ENCODE data around the gene C2orf80.
"Not testable (repeated sequence)": the region's sequence is repeated elsewhere in the genome, so short reads cannot be mapped to it uniquely, and the experiment has no call there.

C2orf80 gene

GRCh38 chr2:208179028-208179609, 10.7 kb downstream of the C2orf80 start:
- no peak for DNase-seq (ENCODE audit: low read depth in 2 of 2)

DNA sequence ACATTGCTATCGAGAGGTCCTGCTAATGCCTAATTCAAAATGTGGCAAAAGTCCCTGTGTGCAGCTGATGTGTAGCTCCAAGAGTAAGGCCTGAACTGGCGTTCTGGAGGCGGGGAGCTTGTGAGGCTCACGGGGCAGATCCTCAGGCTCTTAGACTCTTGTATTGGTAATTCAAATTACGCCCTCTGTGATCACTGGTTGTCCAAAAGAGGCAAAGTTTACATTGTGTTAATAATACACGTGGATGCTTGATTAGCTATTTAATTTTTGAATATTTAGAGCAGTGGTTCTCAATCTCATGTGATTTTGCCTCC, 14.0 kb downstream of the C2orf80 start:
- no peak for DNase-seq (ENCODE audit: low read depth in 2 of 2)

- peak; percentile 32 to 44 for DNase-seq (ENCODE audit: low read depth in 2 of 2)
Observed at GRCh38 chr2:208175069-208175839, 14.6 kb downstream of the C2orf80 start.

DNA sequence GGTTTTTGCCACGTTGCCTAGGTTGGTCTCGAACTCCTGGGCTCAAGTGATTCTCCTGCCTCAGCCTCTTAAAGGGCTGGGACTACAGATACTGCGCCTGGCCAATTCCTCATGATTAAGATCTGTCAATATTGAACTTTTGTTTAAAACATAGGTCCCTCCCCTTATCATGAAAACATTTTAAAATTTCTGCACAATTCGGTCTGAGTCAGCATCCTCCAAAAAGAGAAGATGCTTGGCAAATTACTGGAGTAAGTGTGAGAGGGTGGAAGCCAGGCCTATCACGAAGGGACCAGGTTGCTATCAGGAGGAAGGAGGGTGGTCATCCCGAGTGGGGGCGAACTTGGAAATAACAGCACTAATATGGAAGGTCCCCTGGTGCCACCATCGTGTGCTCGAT, 15.7 kb downstream of the C2orf80 start:
- DNase-seq (ENCODE audit: low read depth in 2 of 2) = no peak

- no peak for DNase-seq (ENCODE audit: low read depth in 2 of 2)
Observed at GRCh38 chr2:208172125-208172524, 17.7 kb downstream of the C2orf80 start.

DNA sequence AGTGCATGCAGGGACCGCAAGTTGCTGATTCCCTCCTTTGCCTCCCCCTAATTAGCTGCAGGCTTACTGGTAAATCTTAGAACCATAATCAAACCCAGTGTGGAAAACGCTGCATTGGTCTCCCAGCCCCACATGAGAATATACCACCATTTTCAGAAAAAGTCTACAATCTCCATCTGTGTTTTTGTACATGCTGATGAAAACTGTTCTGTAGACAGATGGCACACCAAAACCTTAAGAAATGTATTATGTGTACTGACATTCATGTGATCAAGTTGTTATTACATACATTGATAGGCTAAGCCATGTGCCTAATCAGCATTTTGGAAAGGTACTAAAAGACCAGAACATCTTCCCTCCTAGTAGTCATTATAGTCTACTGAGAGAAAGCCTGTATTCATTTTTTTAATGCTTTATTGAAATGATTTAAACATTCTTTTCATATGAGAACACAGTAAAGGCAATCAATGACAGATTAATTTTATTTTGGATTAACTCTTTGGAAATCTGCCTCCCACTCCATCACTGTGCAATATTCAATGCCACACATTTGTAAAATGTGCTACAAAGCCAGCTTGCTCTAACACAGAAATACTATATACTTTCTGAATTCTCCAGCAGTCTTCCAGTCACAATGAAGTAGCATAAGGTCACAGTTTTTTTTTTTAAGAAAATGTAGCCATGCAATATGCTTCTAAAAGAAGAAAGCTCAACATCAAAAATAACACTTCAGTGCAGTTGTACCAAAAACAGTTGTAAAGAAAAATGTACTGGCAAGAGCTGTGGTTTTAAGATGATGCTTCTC, 24.7 kb downstream of the C2orf80 start:
- DNase-seq (ENCODE audit: low read depth in 2 of 2) = no peak

GRCh38 chr2:208163489-208163888, 26.3 kb downstream of the C2orf80 start, which contains the start of gene CRYGA:
TSS of gene CRYGA (minus strand) at chr2:208163589. CDS start at chr2:208163556, 33 bp downstream.
- DNase-seq (ENCODE audit: low read depth in 2 of 2) = no peak

- DNase-seq (ENCODE audit: low read depth in 2 of 2) = no peak
Observed at GRCh38 chr2:208156439-208156838, 33.4 kb downstream of the C2orf80 start.

DNA sequence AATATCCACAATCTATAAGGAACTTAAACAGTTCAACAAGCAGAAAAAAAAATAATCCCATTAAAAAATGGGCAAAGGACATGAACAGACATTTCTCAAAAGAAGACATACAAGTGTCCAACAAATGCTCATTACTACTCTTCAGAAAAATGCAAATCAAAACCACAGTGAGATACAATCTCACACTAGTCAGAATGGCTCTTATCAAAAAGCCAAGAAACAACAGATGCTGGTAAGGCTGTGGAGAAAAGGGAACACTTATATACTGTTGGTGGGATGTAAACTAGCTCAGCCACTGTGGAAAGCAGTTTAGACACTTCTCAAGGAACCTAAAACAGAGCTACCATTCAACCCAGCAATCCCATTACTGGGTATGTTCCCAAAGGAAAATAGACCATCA, 36.7 kb downstream of the C2orf80 start:
- DNase-seq (ENCODE audit: low read depth in 2 of 2) = no peak

GRCh38 chr2:208150956-208151355, 38.9 kb downstream of the C2orf80 start:
- no peak for DNase-seq (ENCODE audit: low read depth in 2 of 2)

DNA sequence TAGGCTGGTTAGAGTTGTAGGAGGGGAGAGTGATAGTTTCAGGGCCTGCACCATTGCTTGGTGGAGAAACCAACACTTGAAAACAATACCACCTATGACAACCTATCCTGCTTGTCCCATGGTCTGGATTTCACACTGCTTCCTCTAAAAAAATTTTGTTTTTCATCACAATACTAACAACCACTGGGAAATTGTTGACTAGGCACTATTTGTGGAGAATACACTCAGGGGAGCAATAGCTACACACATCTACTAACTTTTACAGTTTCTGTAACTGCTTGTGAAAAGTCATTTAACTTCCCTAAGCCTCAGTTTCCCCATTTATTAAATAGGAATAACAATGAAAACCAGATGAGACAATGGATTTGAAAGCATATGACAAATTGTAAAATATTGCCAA, 39.7 kb downstream of the C2orf80 start:
- no peak for DNase-seq (ENCODE audit: low read depth in 2 of 2)

DNA sequence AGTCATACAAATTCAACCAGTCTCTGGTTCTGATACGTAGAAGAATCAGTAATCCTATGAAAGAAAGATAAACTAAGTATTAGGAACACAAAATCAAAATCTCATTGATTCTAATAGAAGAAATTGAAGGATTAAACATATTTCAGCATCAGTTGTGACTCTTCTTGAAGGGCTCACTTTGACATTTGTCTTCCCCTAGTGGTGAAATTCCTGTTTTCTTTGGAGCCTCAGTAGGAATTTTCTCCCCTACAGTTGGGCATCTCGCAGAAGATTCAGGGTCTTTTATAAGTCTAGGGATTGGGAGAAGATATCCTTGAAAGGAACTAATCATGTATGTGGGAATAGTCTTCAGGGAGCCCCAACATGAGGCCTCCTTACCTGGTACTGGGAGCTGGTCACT, 41.0 kb downstream of the C2orf80 start:
- DNase-seq (ENCODE audit: low read depth in 2 of 2) = no peak

DNA sequence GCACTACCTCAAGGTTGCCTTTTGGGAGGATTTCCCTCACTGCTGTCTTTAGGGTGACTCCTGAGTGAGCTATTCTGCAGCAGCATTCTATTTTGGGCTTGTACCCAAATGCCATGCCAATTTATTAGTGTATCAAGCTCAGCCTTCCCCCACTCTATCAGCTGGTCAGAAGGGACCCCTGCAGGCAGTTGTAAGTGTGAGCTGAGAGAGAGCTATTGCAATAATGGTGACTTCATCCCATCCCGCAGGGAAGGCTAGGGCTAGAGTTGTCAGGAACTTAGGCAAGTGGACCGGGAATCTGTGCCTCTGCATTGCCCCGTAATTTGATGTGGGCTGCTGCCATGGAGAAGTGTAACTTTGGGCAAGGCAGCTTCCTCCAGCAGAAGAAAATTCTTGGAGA, 42.1 kb downstream of the C2orf80 start:
- no peak for DNase-seq (ENCODE audit: low read depth in 2 of 2)

- DNase-seq (ENCODE audit: low read depth in 2 of 2) = no peak
Observed at GRCh38 chr2:208147008-208147407, 42.8 kb downstream of the C2orf80 start.

DNA sequence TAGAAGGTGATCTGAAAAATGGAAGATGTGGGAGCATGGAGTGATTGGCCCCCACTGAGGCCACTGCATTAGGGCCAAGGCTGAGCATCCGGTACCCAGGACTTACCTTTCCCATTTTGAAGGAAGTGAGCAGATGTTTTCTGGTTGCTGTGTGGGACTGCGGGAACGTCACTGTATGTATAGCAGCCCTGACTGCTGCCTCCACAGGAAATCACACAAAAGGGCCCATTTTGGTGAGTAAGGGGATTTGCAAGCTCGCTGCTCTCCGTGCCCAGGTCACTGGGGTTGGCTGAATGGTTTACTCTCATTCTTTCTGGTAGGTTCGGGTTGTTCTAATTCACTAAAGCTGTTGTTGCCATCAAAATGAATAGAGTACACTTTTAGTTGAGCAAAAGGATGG, 43.8 kb downstream of the C2orf80 start, which contains the start of gene CRYGB:
TSS of gene CRYGB (minus strand) at position 153 of the 400 bp plus-strand sequence. CDS start at position 115, 38 bp downstream.
- no peak for DNase-seq (ENCODE audit: low read depth in 2 of 2)

- no peak for DNase-seq (ENCODE audit: low read depth in 2 of 2)
Observed at GRCh38 chr2:208142925-208143799, 46.7 kb downstream of the C2orf80 start.

DNA sequence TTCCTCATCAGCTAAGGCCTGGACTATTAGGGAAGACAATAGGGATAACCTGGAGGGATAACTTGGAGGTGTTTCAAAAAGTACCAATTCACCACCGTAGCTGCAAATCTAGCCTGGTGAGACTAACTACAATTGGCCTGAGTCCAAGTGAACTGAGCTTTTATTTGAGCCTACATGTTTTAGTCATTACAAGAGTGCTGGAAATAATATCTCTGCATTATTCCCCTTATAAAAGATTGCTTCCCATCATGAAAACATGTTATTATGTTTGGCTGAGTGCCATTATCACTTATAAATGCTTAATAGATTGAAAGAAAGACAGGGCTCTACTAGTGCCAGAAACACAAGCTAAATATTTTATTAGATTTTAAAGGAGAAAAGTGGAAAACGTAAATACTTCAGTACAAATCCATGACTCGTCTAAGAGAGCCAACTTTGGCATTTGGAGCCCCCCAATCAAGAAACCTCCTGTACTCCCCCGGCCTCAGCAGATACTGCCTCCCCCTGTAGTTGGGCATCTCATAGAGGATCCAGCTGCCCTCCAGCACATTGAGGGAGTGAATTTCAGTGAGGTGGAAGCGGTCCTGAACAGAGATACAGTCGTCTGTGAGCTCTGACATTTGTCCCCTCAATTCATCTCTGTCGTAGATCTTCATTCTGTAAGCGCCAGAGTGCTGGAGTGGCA, 47.4 kb downstream of the C2orf80 start:
- DNase-seq (ENCODE audit: low read depth in 2 of 2) = no peak

- no peak for DNase-seq (ENCODE audit: low read depth in 2 of 2)
Observed at GRCh38 chr2:208139447-208139846, 50.4 kb downstream of the C2orf80 start.

DNA sequence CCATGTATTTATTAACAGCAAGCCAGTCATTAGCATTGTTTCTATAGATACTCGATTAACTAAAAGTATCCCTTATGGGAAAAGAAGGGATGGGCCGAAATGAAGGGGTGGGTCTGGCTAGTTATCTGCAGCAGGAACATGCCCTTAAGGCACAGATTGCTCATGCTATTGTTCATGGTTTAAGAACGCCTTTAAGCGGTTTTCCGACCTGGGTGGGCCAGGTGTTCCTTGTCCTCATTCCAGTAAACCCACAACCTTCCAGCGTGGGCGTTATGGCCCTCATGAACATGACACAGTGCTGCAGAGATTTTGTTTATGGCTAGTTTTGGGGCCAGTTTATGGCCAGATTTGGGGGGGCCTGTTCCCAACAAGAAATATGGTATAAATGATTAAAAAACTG, 51.5 kb downstream of the C2orf80 start:
- not testable (repeated sequence) for DNase-seq (ENCODE audit: low read depth in 2 of 2)

DNA sequence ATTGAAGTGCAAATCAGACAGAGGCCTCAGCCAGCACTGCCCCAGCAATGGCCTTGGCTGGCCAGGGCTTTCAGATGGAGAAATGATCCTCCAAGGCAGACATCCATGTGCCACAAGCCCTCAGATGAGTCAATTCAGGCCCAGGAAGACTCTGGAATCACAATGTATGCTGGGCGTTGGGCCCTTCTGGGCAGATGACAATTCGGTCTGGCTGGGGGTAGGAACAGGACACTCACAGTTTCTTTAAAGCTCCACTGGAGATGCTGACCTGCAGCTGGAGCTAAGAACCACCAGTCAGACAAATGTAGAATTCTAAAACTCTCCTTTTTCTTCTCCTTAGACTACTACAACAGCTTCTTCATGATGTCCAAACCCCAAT, 53.1 kb downstream of the C2orf80 start:
- DNase-seq (ENCODE audit: low read depth in 2 of 2) = no peak
